Naive thymus-derived CD8-positive, alpha-beta T cell (primary cell): ENCODE data around the gene KRTAP12-2. TPM values are rescaled to one million over a fixed set of nuclear protein-coding genes. Genes with fewer than 3 reads are reported as not detected.
"Not testable (repeated sequence)": the region's sequence is repeated elsewhere in the genome, so short reads cannot be mapped to it uniquely, and the experiment has no call there.

Experiments
- ATAC-seq, 2 donors: fragments of 150-1000 bp; cut with Tn5 transposase in 1 of 2; sonication (Bioruptor Pico), chemical (Tn5 transposase) in 1 of 2; 1 replicate in 1 of 2; 2 replicates in 1 of 2; pipeline ENCODE4 v1.10.0; 2021; ENCODE audit warnings: mild to moderate bottlenecking in 2 of 2, moderate library complexity in 2 of 2
- POLR2A ChIA-PET: fragments of 350-600 bp; sonication (Branson Sonifier 250); formaldehyde crosslinking; loops from one replicate; lab custom pipeline; 2021; ENCODE audit warnings: antibody characterized with exemption; lab: Charles Lee
- DNase-seq, 10 donors: peaks; one replicate each; pipeline versions ENCODE4 v3.0.0 to v3.0.0-alpha.2; 2020 to 2022
- H3K27ac Mint-ChIP-seq, 10 donors: one replicate each; pipeline ENCODE4 v1.8.0; 2020 to 2022; ENCODE audit warnings: mild to moderate bottlenecking in 10 of 10, mixed read lengths in 10 of 10, moderate library complexity in 4 of 10, inconsistent platforms in 1 of 10
- H3K27me3 Mint-ChIP-seq, 5 donors: one replicate each; pipeline ENCODE4 v1.8.0; 2021 to 2022; ENCODE audit warnings: mixed read lengths in 5 of 5
- H3K36me3 Mint-ChIP-seq, 3 donors: one replicate each; pipeline ENCODE4 v1.8.0; 2020 to 2022; ENCODE audit warnings: mixed read lengths in 3 of 3, mild to moderate bottlenecking in 2 of 3, inconsistent platforms in 1 of 3
- H3K4me1 Mint-ChIP-seq, 4 donors: one replicate each; pipeline ENCODE4 v1.8.0; 2021 to 2022; ENCODE audit warnings: mixed read lengths in 4 of 4
- H3K4me3 Mint-ChIP-seq, 10 donors: one replicate each; pipeline ENCODE4 v1.8.0; 2020 to 2022; ENCODE audit warnings: mild to moderate bottlenecking in 10 of 10, mixed read lengths in 10 of 10, moderate library complexity in 6 of 10, inconsistent platforms in 1 of 10
- H3K9me3 Mint-ChIP-seq, 9 donors: one replicate each; pipeline ENCODE4 v1.8.0; 2020 to 2022; ENCODE audit warnings: mixed read lengths in 9 of 9, mild to moderate bottlenecking in 3 of 9, inconsistent platforms in 1 of 9, moderate library complexity in 1 of 9
- polyA plus RNA-seq, 3 donors: library from polyadenylated mRNA; unstranded; fragments of 300-500 nt; fragmentation: Illumina TruSeq; gene quantifications; one replicate each; pipeline ENCODE4 v1.2.3, GENCODE V29; 2021
- total RNA-seq, 8 experiments: library from RNA in 2 of 8; stranded (reverse) in 2 of 8; gene quantifications; one replicate each; pipeline ENCODE4 v1.2.3 and lab custom pipeline; 2021 to 2026

Gene KRTAP12-2
- total and polyA plus RNA-seq, 5 experiments from 2014 or later = not detected

GRCh38 chr21:44700101-44701022 lies 33.6 kb upstream of the KRTAP12-2 start:
- Mint-ChIP-seq H3K4me1 (peaks cover 0 to 47% (median 20%) of the 10 kb centered on the region in 4 donors), H3K27ac (peak overlapping the region in 1 of 10 donors; percentile 52), H3K36me3 (peaks cover 2 to 3% (median 2%) of the 10 kb centered on the region in 3 donors)

GRCh38 chr21:44699502-44700001 lies 32.8 kb upstream of the KRTAP12-2 start:
- peak overlapping the region in 3 of 10 donors; percentile 9 to 88 (median 25) for H3K27ac Mint-ChIP-seq

More at GRCh38 chr21:44700101-44701022, 33.6 kb upstream of the KRTAP12-2 start:
- ATAC-seq = no peak
- Mint-ChIP-seq H3K4me3 (peak overlapping the region in 1 of 10 donors; percentile 48), H3K27me3 (peaks cover 38 to 89% (median 55%) of the 10 kb centered on the region in 5 donors), H3K9me3 (peaks cover 0 to 13% (median 3%) of the 10 kb centered on the region in 9 donors)
- DNase-seq = no peak
- POLR2A ChIA-PET = interaction anchor here (0.8 to 1.1 kb wide), 2 partner anchors 8 to 43 kb away, joined by 3 read pairs; partner anchors contain the start of gene KRTAP12-3

GRCh38 chr21:44697811-44698734 lies 31.3 kb upstream of the KRTAP12-2 start:
- H3K36me3 Mint-ChIP-seq = peaks cover 0 to 2% (median 2%) of the 10 kb centered on the region in 3 donors
- H3K4me1 Mint-ChIP-seq = peaks cover 5 to 62% (median 26%) of the 10 kb centered on the region in 4 donors
- peaks cover 29 to 66% (median 44%) of the 10 kb centered on the region in 5 donors for H3K27me3 Mint-ChIP-seq
- DNase-seq (no peak), ATAC-seq (no peak)
- H3K9me3 Mint-ChIP-seq = peaks cover 0 to 7% (median 0%) of the 10 kb centered on the region in 9 donors
- peak overlapping the region in 3 of 10 donors; percentile 11 to 58 (median 54) for H3K4me3 Mint-ChIP-seq
- POLR2A ChIA-PET = interaction anchor here (0.6 kb wide), 1 partner anchor 39 kb away, joined by 3 read pairs; no protein-coding TSS in a partner anchor
- H3K27ac Mint-ChIP-seq = peak overlapping the region in 1 of 10 donors; percentile 47

More at GRCh38 chr21:44699502-44700001, 32.8 kb upstream of the KRTAP12-2 start:
- Mint-ChIP-seq H3K4me1 (peaks cover 4 to 55% (median 24%) of the 10 kb centered on the region in 4 donors), H3K4me3 (peak overlapping the region in 1 of 10 donors; percentile 48), H3K36me3 (peaks cover 0 to 2% (median 2%) of the 10 kb centered on the region in 3 donors), H3K9me3 (peaks cover 0 to 5% (median 0%) of the 10 kb centered on the region in 9 donors), H3K27me3 (peaks cover 33 to 81% (median 49%) of the 10 kb centered on the region in 5 donors)
- ATAC-seq (no peak), DNase-seq (no peak)
- POLR2A ChIA-PET = interaction anchor here (0.8 to 1.1 kb wide), 2 partner anchors 9 to 42 kb away, joined by 3 read pairs; partner anchors contain the start of gene KRTAP12-3

DNA sequence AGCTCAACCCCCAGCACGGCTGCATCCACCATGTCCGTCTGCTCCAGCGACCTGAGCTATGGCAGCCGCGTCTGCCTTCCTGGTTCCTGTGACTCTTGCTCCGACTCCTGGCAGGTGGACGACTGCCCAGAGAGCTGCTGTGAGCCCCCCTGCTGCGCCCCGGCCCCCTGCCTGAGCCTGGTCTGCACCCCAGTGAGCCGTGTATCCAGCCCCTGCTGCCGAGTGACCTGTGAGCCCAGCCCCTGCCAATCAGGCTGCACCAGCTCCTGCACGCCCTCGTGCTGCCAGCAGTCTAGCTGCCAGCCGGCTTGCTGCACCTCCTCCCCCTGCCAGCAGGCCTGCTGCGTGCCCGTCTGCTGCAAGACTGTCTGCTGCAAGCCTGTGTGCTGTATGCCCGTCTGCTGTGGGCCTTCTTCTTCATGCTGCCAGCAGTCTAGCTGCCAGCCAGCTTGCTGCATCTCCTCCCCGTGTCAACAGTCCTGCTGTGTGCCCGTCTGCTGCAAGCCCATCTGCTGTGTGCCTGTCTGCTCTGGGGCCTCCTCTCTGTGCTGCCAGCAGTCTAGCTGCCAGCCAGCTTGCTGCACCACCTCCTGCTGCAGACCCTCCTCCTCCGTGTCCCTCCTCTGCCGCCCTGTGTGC lies 30.6 kb upstream of the KRTAP12-2 start, which contains the start of gene KRTAP10-12:
Gene KRTAP10-12, plus strand, starts transcription at position 1 of the 639 bp plus-strand sequence. Its CDS starts 30 bp downstream, at position 31.
- Mint-ChIP-seq H3K27me3 (peaks cover 24 to 59% (median 42%) of the 10 kb centered on the region in 5 donors), H3K27ac (peak within 1 kb of the TSS in 6 of 10 donors; percentile 11 to 62 (median 38)), H3K4me3 (peak within 1 kb of the TSS in 4 of 10 donors; percentile 11 to 72 (median 51)), H3K4me1 (peaks cover 5 to 62% (median 24%) of the 10 kb centered on the region in 4 donors), H3K9me3 (peaks cover 0 to 14% (median 2%) of the 10 kb centered on the region in 9 donors)
- POLR2A ChIA-PET, H3K36me3 Mint-ChIP-seq, ATAC-seq, DNase-seq: not testable (repeated sequence)

GRCh38 chr21:44696572-44696971 lies 29.8 kb upstream of the KRTAP12-2 start:
- H3K9me3 Mint-ChIP-seq = peaks cover 0 to 15% (median 3%) of the 10 kb centered on the region in 9 donors
- peak overlapping the region in 1 of 10 donors; percentile 24 for H3K4me3 Mint-ChIP-seq
- ATAC-seq (no peak), DNase-seq (no peak)
- H3K27ac Mint-ChIP-seq = peak overlapping the region in 2 of 10 donors; percentile 29 to 37
- peaks cover 0 to 5% (median 2%) of the 10 kb centered on the region in 3 donors for H3K36me3 Mint-ChIP-seq
- H3K4me1 Mint-ChIP-seq = peaks cover 12 to 64% (median 29%) of the 10 kb centered on the region in 4 donors
- POLR2A ChIA-PET = interaction anchor here (1.0 kb wide), 1 partner anchor 38 kb away, joined by 3 read pairs; no protein-coding TSS in a partner anchor
- peaks cover 20 to 51% (median 39%) of the 10 kb centered on the region in 5 donors for H3K27me3 Mint-ChIP-seq

DNA sequence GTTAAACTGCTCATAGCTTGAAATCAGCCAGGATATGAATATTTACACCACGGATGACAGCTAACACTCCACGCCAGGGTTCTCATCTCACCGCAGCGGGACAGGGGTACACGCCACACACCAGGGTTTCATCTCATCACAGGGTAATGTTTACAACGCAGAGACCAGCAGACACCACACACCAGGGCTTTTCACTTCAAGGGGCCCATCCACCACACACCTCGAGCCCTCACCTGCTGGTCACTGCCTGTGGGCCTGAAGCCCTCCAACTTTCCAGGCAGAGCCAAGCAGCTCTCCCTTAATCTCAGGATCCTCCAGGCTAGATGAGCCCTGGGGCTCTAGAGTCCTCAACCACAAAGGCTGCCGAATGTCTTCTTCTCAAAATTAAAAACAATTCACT lies 28.9 kb upstream of the KRTAP12-2 start:
- Mint-ChIP-seq H3K27me3 (peaks cover 15 to 42% (median 31%) of the 10 kb centered on the region in 5 donors), H3K4me1 (peaks cover 16 to 72% (median 35%) of the 10 kb centered on the region in 4 donors), H3K4me3 (peak overlapping the region in 1 of 10 donors; percentile 4), H3K9me3 (peaks cover 0 to 15% (median 3%) of the 10 kb centered on the region in 9 donors), H3K36me3 (peaks cover 0 to 5% (median 2%) of the 10 kb centered on the region in 3 donors), H3K27ac (peak overlapping the region in 6 of 10 donors; percentile 11 to 73 (median 38))
- DNase-seq = no peak
- ATAC-seq = no peak
- POLR2A ChIA-PET = no interaction called here

GRCh38 chr21:44695184-44695583 lies 28.5 kb upstream of the KRTAP12-2 start:
- H3K9me3 Mint-ChIP-seq = peaks cover 0 to 15% (median 3%) of the 10 kb centered on the region in 9 donors

GRCh38 chr21:44694776-44695175 lies 28.0 kb upstream of the KRTAP12-2 start:
- H3K36me3 Mint-ChIP-seq = peaks cover 0 to 5% (median 2%) of the 10 kb centered on the region in 3 donors
- H3K4me3 Mint-ChIP-seq = peak overlapping the region in 1 of 10 donors; percentile 4
- H3K4me1 Mint-ChIP-seq = peaks cover 16 to 72% (median 39%) of the 10 kb centered on the region in 4 donors
- ATAC-seq (peak in 1 of 2 donors; percentile 47), DNase-seq (peak in 1 of 10 donors; percentile 23)
- POLR2A ChIA-PET = interaction anchor here (0.6 to 1.4 kb wide), 2 partner anchors 71 to 76 kb away, joined by 3 to 5 read pairs; no protein-coding TSS in a partner anchor
- peak overlapping the region in 3 of 10 donors; percentile 14 to 73 (median 48) for H3K27ac Mint-ChIP-seq
- peaks cover 0 to 15% (median 3%) of the 10 kb centered on the region in 9 donors for H3K9me3 Mint-ChIP-seq
- peaks cover 12 to 38% (median 28%) of the 10 kb centered on the region in 5 donors for H3K27me3 Mint-ChIP-seq

More at GRCh38 chr21:44695184-44695583, 28.5 kb upstream of the KRTAP12-2 start:
- no peak for DNase-seq
- Mint-ChIP-seq H3K27me3 (peaks cover 15 to 41% (median 31%) of the 10 kb centered on the region in 5 donors), H3K4me3 (peak overlapping the region in 1 of 10 donors; percentile 4), H3K4me1 (peaks cover 16 to 72% (median 37%) of the 10 kb centered on the region in 4 donors), H3K27ac (peak overlapping the region in 4 of 10 donors; percentile 11 to 73 (median 48)), H3K36me3 (peaks cover 0 to 5% (median 2%) of the 10 kb centered on the region in 3 donors)
- POLR2A ChIA-PET = interaction anchor here (1.4 kb wide), 1 partner anchor 77 kb away, joined by 3 read pairs; no protein-coding TSS in a partner anchor
- ATAC-seq = no peak

- no peak overlapping the region for H3K27ac Mint-ChIP-seq
- H3K4me3 Mint-ChIP-seq = no peak overlapping the region
- peaks cover 0 to 4% (median 0%) of the 10 kb centered on the region in 3 donors for H3K36me3 Mint-ChIP-seq
- H3K4me1 Mint-ChIP-seq = peaks cover 16 to 57% (median 32%) of the 10 kb centered on the region in 4 donors
- H3K27me3 Mint-ChIP-seq = peaks cover 3 to 20% (median 16%) of the 10 kb centered on the region in 5 donors
- DNase-seq (no peak), ATAC-seq (no peak)
- POLR2A ChIA-PET = no interaction called here
- peaks cover 0 to 15% (median 3%) of the 10 kb centered on the region in 9 donors for H3K9me3 Mint-ChIP-seq
These were observed 26.2 kb upstream of the KRTAP12-2 start for GRCh38 chr21:44692798-44693512.

GRCh38 chr21:44691686-44692085 lies 25.0 kb upstream of the KRTAP12-2 start:
- Mint-ChIP-seq H3K4me3 (peak overlapping the region in 7 of 10 donors; percentile 0 to 53 (median 19)), H3K9me3 (peaks cover 0 to 15% (median 3%) of the 10 kb centered on the region in 9 donors), H3K36me3 (peaks cover 0 to 3% (median 0%) of the 10 kb centered on the region in 3 donors), H3K27ac (peak overlapping the region in 7 of 10 donors; percentile 0 to 79 (median 52)), H3K4me1 (peaks cover 16 to 48% (median 27%) of the 10 kb centered on the region in 4 donors), H3K27me3 (peaks cover 0 to 12% (median 5%) of the 10 kb centered on the region in 5 donors)
- POLR2A ChIA-PET = no interaction called here
- ATAC-seq (peak; percentile 42 to 58), DNase-seq (peak in 2 of 10 donors; percentile 39 to 40)
